NB4 (cell line): ENCODE measurements around the gene L3MBTL3.
"Not testable (repeated sequence)": the region's sequence is repeated elsewhere in the genome, so short reads cannot be mapped to it uniquely, and the experiment has no call there.

ENCODE experiments used
- DNase-seq: peaks from one replicate; pipeline ENCODE4 v3.0.0; 2010; ENCODE audit warnings: low read depth
- H3K4me3 ChIP-seq: one replicate; pipeline ENCODE4 v1.5.1; 2011; ENCODE audit warnings: mild to moderate bottlenecking, low read depth, low read length, moderate library complexity
- MAX ChIP-seq: IDR thresholded peaks from 2 replicates; pipeline ENCODE4 v1.6.1; 2011; ENCODE audit warnings: low read depth, low read length
- MYC ChIP-seq: IDR thresholded peaks from 2 replicates; pipeline ENCODE4 v1.6.1; 2011; ENCODE audit warnings: low read depth, low read length
- POLR2A ChIP-seq: IDR thresholded peaks from 2 replicates; pipeline ENCODE4 v1.6.1; 2011; ENCODE audit warnings: mild to moderate bottlenecking; ENCODE audit not compliant: insufficient read length; ENCODE audit errors: extremely low read depth
- TF ChIP-seq, protein P1 (sequence below): IDR thresholded peaks from one replicate; pipeline ENCODE4 v1.5.1; 2012; ENCODE audit warnings: low read depth, low read length

The L3MBTL3 gene

DNA sequence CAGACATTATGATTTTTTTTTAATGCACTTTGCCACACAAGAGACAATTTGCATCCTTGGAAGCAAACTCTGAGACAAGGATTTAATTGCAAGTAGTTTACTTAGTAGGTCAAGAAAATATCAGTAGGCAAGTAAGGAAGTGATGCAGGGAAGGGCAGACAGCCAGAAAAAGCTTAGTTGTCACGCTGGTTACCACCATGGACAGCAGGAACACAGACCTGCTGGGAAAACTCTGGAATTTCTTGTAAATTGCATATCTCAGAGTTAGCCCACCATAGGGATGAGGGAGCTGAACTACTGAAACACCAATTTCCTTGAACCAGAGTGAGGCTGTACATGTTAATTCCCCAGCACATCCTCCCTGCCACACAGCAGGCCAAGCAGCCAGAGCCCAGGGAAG is 92.7 kb downstream of the L3MBTL3 start:
- no peak for TF ChIP-seq MYC
- TF ChIP-seq MAX = no peak
- no peak for TF ChIP-seq POLR2A
- TF ChIP-seq, protein P1, sequence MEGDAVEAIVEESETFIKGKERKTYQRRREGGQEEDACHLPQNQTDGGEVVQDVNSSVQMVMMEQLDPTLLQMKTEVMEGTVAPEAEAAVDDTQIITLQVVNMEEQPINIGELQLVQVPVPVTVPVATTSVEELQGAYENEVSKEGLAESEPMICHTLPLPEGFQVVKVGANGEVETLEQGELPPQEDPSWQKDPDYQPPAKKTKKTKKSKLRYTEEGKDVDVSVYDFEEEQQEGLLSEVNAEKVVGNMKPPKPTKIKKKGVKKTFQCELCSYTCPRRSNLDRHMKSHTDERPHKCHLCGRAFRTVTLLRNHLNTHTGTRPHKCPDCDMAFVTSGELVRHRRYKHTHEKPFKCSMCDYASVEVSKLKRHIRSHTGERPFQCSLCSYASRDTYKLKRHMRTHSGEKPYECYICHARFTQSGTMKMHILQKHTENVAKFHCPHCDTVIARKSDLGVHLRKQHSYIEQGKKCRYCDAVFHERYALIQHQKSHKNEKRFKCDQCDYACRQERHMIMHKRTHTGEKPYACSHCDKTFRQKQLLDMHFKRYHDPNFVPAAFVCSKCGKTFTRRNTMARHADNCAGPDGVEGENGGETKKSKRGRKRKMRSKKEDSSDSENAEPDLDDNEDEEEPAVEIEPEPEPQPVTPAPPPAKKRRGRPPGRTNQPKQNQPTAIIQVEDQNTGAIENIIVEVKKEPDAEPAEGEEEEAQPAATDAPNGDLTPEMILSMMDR = no peak
- no peak for DNase-seq

DNA sequence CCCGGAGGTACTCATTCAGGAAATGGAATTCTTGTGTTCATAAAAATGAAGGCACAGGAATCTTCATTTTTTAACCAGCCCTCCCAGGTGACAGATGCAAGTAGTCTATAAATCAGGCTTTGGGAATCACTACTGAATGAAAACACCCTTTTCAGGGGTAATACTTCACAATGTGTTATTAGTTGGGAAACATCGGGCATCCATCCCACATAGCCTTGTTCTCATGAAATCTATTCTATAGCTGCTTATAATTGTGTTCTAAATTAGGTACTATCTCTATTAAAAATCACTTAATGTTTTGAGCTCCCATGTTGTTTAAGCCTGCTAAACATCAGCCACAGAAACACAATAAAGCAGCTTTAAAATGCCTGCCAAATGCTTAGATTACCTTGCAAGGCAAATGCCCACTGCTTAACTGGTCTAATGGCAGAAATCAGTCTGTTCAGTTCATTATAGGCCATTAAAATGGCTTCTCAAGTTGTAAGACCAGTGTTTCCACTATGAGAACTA is 94.9 kb downstream of the L3MBTL3 start:
- no peak for DNase-seq
- TF ChIP-seq MAX = no peak
- TF ChIP-seq MYC = no peak
- TF ChIP-seq POLR2A = no peak
- TF ChIP-seq, protein P1 = no peak
- H3K4me3 ChIP-seq = no peak overlapping the region

More for the DNA sequence above, 92.7 kb downstream of the L3MBTL3 start:
- H3K4me3 ChIP-seq = no peak overlapping the region

- no peak for DNase-seq
- H3K4me3 ChIP-seq = no peak overlapping the region
- TF ChIP-seq MYC (no peak), MAX (no peak), POLR2A (no peak)
- TF ChIP-seq, protein P1 = no peak
These were observed 96.7 kb downstream of the L3MBTL3 start for GRCh38 chr6:130115036-130115435.

GRCh38 chr6:130116273-130116672 is 97.9 kb downstream of the L3MBTL3 start:
- no peak for DNase-seq
- TF ChIP-seq MYC = no peak
- TF ChIP-seq MAX = no peak
- no peak for TF ChIP-seq POLR2A
- TF ChIP-seq, protein P1 = no peak
- no peak overlapping the region for H3K4me3 ChIP-seq

- H3K4me3 ChIP-seq, DNase-seq: not testable (repeated sequence)
These were observed 98.9 kb downstream of the L3MBTL3 start for GRCh38 chr6:130117187-130117701.

DNA sequence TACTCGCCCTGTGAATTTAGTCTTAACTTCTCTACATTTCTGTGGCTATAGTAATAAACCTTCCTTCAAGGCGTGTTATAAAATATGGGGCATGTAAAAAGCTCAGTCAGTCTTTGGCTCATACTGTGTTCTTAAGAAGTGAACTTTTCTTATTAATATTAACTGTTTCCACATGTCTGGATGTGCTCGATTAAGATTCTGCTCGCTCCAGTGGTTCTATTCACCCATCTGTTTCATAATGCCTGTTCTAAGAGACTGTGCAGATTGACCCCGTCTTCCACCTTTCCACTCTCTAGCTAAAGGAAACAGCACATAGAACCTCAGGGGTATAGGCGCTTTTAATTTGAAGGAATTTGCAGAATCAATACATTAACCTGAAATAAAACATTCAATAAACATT is 99.9 kb downstream of the L3MBTL3 start:
- TF ChIP-seq POLR2A (no peak), MAX (no peak), MYC (no peak)
- TF ChIP-seq, protein P1 = no peak
- DNase-seq = no peak
- H3K4me3 ChIP-seq = no peak overlapping the region
